GM12891 (cell line): ENCODE measurements around the gene ROR1.

Experiments used
- PAX5 ChIP-seq: IDR thresholded peaks from 2 replicates; pipeline ENCODE4 v1.6.1; 2011; ENCODE audit warnings: low read length, moderate library complexity, mild to moderate bottlenecking; ENCODE audit not compliant: insufficient read depth, severe bottlenecking
- POLR2A ChIP-seq: IDR thresholded peaks from 2 replicates; pipeline ENCODE4 v1.6.1; 2011; ENCODE audit warnings: low read depth, low read length, control low read depth
- POLR2AphosphoS5 ChIP-seq: IDR thresholded peaks from 2 replicates; pipeline ENCODE4 v1.6.1; 2011; ENCODE audit warnings: low read depth, low read length, control low read depth
- SPI1 ChIP-seq: IDR thresholded peaks from 2 replicates; pipeline ENCODE4 v1.6.1; 2011; ENCODE audit warnings: low read depth, low read length, control low read depth
- TAF1 ChIP-seq: IDR thresholded peaks from 2 replicates; pipeline ENCODE4 v1.6.1; 2011; ENCODE audit warnings: low read depth, low read length, control low read depth

DNA sequence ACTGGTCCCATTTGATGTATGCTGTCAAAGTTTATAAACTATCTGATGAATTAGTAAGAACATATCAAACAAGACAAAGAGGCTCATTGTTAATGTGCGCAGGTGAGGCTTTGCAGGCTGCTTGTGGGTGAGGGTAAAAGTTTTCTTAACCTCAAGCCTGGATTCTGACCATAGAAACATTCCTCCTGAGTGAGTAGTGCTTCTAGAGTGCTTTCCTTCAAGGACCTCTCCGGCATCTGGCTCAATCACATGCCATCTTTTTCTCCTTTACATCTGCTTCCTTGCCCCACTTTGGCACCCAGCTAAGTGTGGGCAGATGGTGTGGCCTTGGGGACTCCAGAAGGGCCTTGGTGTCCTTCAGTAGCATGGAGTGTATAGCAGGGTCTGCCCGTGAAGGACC is 104.0 kb downstream of the ROR1 start:
- TF ChIP-seq POLR2AphosphoS5 (no peak), POLR2A (no peak), SPI1 (no peak), TAF1 (no peak), PAX5 (no peak)
